Esophagus (tissue), 2 donors: ENCODE measurements around the gene PRMT7. TPM values are rescaled to one million over a fixed set of nuclear protein-coding genes. Genes with fewer than 3 reads are reported as not detected.

Experiments
- H3K27ac ChIP-seq, 2 donors: one replicate each; pipeline ENCODE4 v1.5.1; 2013; ENCODE audit warnings: low read depth in 2 of 2, mild to moderate bottlenecking in 2 of 2, inconsistent platforms in 1 of 2, low read length in 1 of 2, moderate library complexity in 1 of 2
- H3K27me3 ChIP-seq, 2 donors: one replicate each; pipeline ENCODE4 v1.6.1; 2013; ENCODE audit warnings: low read length in 2 of 2, control low read depth in 1 of 2, mild to moderate bottlenecking in 1 of 2; ENCODE audit not compliant: insufficient read depth in 2 of 2, control insufficient read depth in 1 of 2
- H3K36me3 ChIP-seq, 2 donors: one replicate each; pipeline ENCODE4 v1.6.1; 2013; ENCODE audit warnings: low read length in 1 of 2; ENCODE audit not compliant: control insufficient read depth in 2 of 2, insufficient read depth in 2 of 2
- H3K4me1 ChIP-seq, 2 donors: one replicate each; pipeline ENCODE4 v1.6.1; 2013; ENCODE audit warnings: low read length in 1 of 2; ENCODE audit not compliant: control insufficient read depth in 2 of 2, insufficient read depth in 2 of 2
- H3K4me3 ChIP-seq, 2 donors: one replicate each; pipeline ENCODE4 v1.5.1; 2013; ENCODE audit warnings: low read length in 2 of 2, mild to moderate bottlenecking in 2 of 2, low read depth in 1 of 2, moderate library complexity in 1 of 2
- H3K9me3 ChIP-seq, 2 donors: one replicate each; pipeline ENCODE4 v1.6.1; 2013; ENCODE audit warnings: mild to moderate bottlenecking in 2 of 2, low read depth in 1 of 2, low read length in 1 of 2, moderate library complexity in 1 of 2; ENCODE audit not compliant: control insufficient read depth in 2 of 2, insufficient read depth in 1 of 2
- WGBS, 2 donors: extraction: QIAGEN DNeasy Blood & Tissue Kit; methylation state at CpG; one replicate each; pipeline ENCODE4 v1.1.7; 2013; 5-methylcytosine and 5-hydroxymethylcytosine counted together
- polyA plus RNA-seq, 2 donors: library from polyadenylated mRNA; stranded (reverse); fragments of 200-250 nt; gene quantifications; one replicate each; pipeline ENCODE4 v1.2.3, GENCODE V29; 2013
- donor health status: healthy with polysubstance abuse.
- donor health status: Bipolar disorder and iron deficiency.

Gene PRMT7
- polyA plus RNA-seq, 2 donors = 22.6 to 36.0 TPM

DNA sequence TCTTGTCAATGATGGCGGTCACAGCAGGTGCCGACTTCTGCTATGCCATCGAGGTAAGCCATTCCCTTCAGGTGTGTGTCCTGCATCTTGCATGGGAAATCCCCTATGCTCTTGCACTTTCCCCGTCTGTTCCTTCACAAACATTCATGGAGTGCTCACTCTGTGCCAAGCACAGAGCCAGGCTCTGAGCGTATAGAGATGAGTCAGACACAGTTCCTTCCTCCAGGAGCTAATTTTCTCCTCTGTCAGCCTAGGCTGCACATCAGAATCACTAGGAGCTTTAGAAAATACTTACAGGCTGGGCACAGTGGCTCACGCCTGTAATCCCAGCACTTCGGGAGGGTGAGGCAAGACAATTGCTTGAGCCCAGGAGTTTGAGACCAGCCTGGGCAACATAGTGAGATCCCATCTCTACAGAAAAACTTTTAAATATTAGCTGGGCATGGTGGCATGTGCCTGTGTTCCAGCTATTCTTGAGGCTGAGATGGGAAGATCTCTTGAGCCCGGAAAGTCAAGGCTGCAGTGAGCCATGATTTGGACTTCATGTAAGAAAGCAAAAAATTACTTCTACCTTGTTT lies 14.1 kb downstream of the PRMT7 start:
- H3K4me3 ChIP-seq = no peak overlapping the region
- no peaks in the 10 kb centered on the region for H3K27me3 ChIP-seq
- peaks cover 9 to 11% of the 10 kb centered on the region in 2 donors for H3K36me3 ChIP-seq
- WGBS, 2 donors = 72 to 80% methylated on average over 8 of the region's 8 CpGs
- H3K4me1 ChIP-seq = no peaks in the 10 kb centered on the region
- H3K9me3 ChIP-seq = no peaks in the 10 kb centered on the region
- no peak overlapping the region for H3K27ac ChIP-seq

DNA sequence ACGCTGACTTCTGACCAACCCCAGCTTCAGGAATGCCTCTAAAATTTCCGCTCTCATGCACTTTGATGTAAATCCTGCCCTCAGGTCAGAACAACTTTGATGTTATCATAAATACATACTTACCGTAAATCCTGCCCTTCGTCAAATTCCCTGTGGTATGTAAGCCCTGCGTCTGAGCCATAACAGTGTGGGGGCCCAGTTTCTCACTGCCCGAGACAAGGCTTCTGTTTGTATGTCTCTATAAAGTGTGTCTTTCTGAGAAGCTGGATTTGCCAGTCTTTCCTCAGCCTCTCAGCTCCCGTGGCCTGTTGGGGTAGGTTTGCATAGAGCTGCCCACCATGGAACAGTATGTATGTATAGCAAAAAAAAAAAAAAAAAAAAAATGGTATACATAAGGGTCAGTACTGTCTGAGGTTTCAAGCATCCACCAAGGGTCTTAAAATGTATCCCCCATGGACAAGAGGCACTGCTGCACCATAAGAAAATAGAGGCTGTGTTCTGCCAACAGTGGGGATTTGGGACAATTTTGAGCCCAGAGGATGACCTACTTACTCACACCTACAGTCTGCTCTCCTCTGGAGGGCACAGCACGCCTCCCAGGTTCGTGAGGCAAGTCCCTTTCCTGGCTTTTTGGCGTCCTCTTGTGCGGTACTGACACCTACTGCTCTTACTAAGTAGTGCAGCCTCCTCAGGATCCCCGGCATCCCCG lies 17.5 kb downstream of the PRMT7 start:
- Histone ChIP-seq H3K9me3 (no peaks in the 10 kb centered on the region), H3K4me1 (no peaks in the 10 kb centered on the region), H3K27ac (no peak overlapping the region), H3K4me3 (no peak overlapping the region), H3K36me3 (peaks cover 4 to 15% of the 10 kb centered on the region in 2 donors), H3K27me3 (no peaks in the 10 kb centered on the region)
- 27 to 35% methylated on average over 13 of the region's 13 CpGs for WGBS, 2 donors

GRCh38 chr16:68328860-68329390 lies 18.1 kb downstream of the PRMT7 start:
- H3K4me1 ChIP-seq = no peaks in the 10 kb centered on the region
- H3K36me3 ChIP-seq = peaks cover 4 to 13% of the 10 kb centered on the region in 2 donors
- 31 to 38% methylated on average over 3 of the region's 3 CpGs for WGBS, 2 donors
- H3K9me3 ChIP-seq = no peaks in the 10 kb centered on the region
- H3K27ac ChIP-seq = no peak overlapping the region
- no peaks in the 10 kb centered on the region for H3K27me3 ChIP-seq
- H3K4me3 ChIP-seq = no peak overlapping the region

DNA sequence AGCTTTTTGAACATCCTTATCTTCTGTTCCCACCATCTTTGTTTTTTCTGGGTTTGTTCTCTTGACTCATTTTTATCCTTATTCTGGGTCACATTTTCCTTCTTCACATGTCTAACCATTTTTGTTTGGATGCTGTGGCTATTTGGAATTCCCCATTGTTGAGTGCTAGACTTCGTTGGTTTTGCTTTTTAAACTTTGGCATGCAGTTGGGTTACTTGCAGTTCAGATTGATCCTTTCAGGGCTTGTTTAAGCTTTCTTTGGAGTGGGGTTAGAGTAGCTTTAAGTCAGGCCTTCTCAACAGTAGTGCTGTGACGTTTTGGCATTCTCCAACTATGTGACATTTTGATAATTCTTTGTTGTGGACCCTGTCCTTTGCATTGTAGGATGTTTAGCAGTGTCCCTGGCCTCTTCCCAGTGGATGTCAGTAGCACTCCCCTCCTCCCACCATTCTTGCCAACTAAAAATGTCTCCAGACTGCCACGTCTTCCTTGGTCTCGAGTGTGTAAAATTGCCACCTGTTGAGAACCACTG lies 21.1 kb downstream of the PRMT7 start:
- H3K4me1 ChIP-seq = no peaks in the 10 kb centered on the region
- 39 to 40% methylated on average over 4 of the region's 4 CpGs for WGBS, 2 donors
- H3K9me3 ChIP-seq = no peaks in the 10 kb centered on the region
- no peak overlapping the region for H3K4me3 ChIP-seq
- H3K27ac ChIP-seq = peak overlapping the region in 1 of 2 donors; percentile 6
- peaks cover 0 to 6% of the 10 kb centered on the region in 2 donors for H3K36me3 ChIP-seq
- H3K27me3 ChIP-seq = no peaks in the 10 kb centered on the region

- peaks cover 2 to 8% of the 10 kb centered on the region in 2 donors for H3K36me3 ChIP-seq
- 51 to 70% methylated on average over 7 of the region's 7 CpGs for WGBS, 2 donors
- H3K27ac ChIP-seq = peak overlapping the region in 1 of 2 donors; percentile 6
- H3K9me3 ChIP-seq = no peaks in the 10 kb centered on the region
- no peak overlapping the region for H3K4me3 ChIP-seq
- no peaks in the 10 kb centered on the region for H3K27me3 ChIP-seq
- no peaks in the 10 kb centered on the region for H3K4me1 ChIP-seq
Observed at GRCh38 chr16:68332411-68333121, 21.7 kb downstream of the PRMT7 start.

DNA sequence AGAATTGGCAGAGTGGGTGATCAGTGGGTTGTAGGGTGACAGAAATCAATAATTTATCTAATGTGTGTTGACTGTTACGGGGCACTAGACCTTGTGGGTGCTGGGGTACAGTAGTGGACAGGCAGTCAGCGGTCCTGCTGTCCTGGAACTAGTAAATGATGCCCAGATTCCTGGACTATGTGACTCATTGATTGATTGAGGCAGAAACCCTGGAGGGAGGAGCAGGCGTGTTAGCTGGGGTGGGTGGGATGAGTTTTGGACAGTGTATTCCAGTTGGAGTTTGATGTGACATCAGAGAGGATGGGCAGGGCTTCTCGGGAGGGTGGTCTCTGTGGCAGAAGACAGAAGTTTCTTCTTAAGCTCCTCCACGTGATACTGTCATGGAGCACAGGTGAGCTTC lies 24.4 kb downstream of the PRMT7 start:
- H3K4me3 ChIP-seq = no peak overlapping the region
- H3K36me3 ChIP-seq = peaks cover 10 to 32% of the 10 kb centered on the region in 2 donors
- 84 to 87% methylated on average over 5 of the region's 5 CpGs for WGBS, 2 donors
- H3K9me3 ChIP-seq = no peaks in the 10 kb centered on the region
- H3K4me1 ChIP-seq = no peaks in the 10 kb centered on the region
- H3K27me3 ChIP-seq = no peaks in the 10 kb centered on the region
- no peak overlapping the region for H3K27ac ChIP-seq

- H3K27me3 ChIP-seq = no peaks in the 10 kb centered on the region
- no peak overlapping the region for H3K27ac ChIP-seq
- H3K4me3 ChIP-seq = no peak overlapping the region
- H3K4me1 ChIP-seq = no peaks in the 10 kb centered on the region
- 93 to 96% methylated on average over 16 of the region's 16 CpGs for WGBS, 2 donors
- H3K9me3 ChIP-seq = no peaks in the 10 kb centered on the region
- peaks cover 14 to 31% of the 10 kb centered on the region in 2 donors for H3K36me3 ChIP-seq
Observed at GRCh38 chr16:68338326-68339119, 27.7 kb downstream of the PRMT7 start.

DNA sequence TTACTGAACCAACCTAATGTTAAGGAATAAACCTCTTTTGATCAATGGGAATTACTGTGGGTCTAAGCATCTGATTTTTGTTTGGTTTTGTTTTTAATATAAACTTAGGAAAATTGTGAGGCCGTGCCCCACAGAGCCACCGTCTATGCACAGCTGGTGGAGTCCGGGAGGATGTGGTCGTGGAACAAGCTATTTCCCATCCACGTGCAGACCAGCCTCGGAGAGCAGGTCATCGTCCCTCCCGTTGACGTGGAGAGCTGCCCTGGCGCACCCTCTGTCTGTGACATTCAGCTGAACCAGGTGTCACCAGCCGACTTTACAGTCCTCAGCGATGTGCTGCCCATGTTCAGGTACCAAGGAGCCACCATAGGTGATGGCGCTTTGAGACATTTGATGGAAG lies 28.4 kb downstream of the PRMT7 start:
- H3K4me1 ChIP-seq = no peaks in the 10 kb centered on the region
- H3K36me3 ChIP-seq = peaks cover 15 to 31% of the 10 kb centered on the region in 2 donors
- H3K4me3 ChIP-seq = no peak overlapping the region
- 92 to 93% methylated on average over 13 of the region's 13 CpGs for WGBS, 2 donors
- H3K27me3 ChIP-seq = no peaks in the 10 kb centered on the region
- no peak overlapping the region for H3K27ac ChIP-seq
- no peaks in the 10 kb centered on the region for H3K9me3 ChIP-seq

GRCh38 chr16:68342620-68343019 lies 31.8 kb downstream of the PRMT7 start:
- WGBS, 2 donors = 87% methylated on average over 7 of the region's 7 CpGs
- H3K27ac ChIP-seq = no peak overlapping the region

More at GRCh38 chr16:68342620-68343019, 31.8 kb downstream of the PRMT7 start:
- no peaks in the 10 kb centered on the region for H3K9me3 ChIP-seq
- H3K4me3 ChIP-seq = no peak overlapping the region
- H3K4me1 ChIP-seq = no peaks in the 10 kb centered on the region
- peaks cover 19 to 48% of the 10 kb centered on the region in 2 donors for H3K36me3 ChIP-seq
- H3K27me3 ChIP-seq = no peaks in the 10 kb centered on the region
